Stimulated activated CD4-positive, alpha-beta T cell treated with anti-CD3 and anti-CD28 coated beads, Interleukin-4, amount 100 ng/mL, for 1 hour (primary cell): ENCODE results near the gene CARD10.

ENCODE experiments used
- DNase-seq: peaks from one replicate; pipeline ENCODE4 v3.0.0-alpha.2; 2020

The CARD10 gene, protein sequence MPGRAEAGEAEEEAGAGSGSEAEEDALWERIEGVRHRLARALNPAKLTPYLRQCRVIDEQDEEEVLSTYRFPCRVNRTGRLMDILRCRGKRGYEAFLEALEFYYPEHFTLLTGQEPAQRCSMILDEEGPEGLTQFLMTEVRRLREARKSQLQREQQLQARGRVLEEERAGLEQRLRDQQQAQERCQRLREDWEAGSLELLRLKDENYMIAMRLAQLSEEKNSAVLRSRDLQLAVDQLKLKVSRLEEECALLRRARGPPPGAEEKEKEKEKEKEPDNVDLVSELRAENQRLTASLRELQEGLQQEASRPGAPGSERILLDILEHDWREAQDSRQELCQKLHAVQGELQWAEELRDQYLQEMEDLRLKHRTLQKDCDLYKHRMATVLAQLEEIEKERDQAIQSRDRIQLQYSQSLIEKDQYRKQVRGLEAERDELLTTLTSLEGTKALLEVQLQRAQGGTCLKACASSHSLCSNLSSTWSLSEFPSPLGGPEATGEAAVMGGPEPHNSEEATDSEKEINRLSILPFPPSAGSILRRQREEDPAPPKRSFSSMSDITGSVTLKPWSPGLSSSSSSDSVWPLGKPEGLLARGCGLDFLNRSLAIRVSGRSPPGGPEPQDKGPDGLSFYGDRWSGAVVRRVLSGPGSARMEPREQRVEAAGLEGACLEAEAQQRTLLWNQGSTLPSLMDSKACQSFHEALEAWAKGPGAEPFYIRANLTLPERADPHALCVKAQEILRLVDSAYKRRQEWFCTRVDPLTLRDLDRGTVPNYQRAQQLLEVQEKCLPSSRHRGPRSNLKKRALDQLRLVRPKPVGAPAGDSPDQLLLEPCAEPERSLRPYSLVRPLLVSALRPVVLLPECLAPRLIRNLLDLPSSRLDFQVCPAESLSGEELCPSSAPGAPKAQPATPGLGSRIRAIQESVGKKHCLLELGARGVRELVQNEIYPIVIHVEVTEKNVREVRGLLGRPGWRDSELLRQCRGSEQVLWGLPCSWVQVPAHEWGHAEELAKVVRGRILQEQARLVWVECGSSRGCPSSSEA

GRCh38 chr22:37519268-37520195 is at the start of gene CARD10:
TSS of gene CARD10 (minus strand) at chr22:37519415. CDS start at chr22:37519200, 215 bp downstream.
- DNase-seq = no peak

DNA sequence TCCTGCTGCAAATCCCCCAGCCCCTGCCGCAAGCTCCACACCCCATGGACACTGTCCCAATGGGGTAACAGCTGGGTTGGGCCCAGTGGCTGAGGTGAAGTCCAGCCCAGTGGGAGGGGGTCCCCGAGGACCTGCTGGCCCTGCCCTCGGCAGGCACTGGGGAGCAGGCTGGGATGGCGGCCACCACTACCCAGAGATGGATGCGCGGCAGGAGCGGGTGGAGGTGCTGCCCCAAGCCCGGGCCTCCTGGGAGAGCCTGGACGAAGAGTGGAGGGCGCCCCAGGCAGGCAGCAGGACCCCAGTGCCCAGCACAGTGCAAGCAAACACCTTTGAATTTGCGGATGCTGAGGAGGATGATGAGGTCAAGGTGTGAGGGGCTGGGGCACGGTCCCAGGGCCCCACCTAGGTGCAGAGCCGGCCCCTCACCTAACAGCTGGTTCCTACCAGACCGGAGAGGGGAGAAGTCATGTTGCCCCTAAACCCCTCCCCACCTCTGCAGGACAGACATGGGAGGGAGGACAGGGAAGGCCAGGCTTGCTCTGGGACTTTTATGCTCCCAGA is 49.3 kb upstream of the CARD10 start:
- no peak for DNase-seq

DNA sequence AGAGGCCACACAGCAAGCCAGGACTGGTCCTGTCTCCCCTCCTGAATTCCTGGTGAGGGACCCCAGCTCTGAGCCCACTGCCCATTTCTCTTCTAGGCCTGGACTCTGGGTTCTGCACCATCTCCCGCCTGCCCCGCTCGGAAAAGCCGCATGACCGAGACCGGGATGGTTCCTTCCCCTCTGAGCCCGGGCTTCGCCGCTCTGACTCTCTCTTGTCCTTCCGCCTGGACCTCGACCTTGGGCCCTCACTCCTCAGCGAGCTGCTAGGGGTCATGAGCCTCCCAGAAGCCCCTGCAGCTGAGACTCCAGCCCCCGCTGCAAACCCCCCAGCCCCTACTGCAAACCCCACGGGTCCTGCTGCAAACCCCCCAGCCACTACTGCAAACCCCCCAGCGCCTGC is 48.8 kb upstream of the CARD10 start:
- no peak for DNase-seq

DNA sequence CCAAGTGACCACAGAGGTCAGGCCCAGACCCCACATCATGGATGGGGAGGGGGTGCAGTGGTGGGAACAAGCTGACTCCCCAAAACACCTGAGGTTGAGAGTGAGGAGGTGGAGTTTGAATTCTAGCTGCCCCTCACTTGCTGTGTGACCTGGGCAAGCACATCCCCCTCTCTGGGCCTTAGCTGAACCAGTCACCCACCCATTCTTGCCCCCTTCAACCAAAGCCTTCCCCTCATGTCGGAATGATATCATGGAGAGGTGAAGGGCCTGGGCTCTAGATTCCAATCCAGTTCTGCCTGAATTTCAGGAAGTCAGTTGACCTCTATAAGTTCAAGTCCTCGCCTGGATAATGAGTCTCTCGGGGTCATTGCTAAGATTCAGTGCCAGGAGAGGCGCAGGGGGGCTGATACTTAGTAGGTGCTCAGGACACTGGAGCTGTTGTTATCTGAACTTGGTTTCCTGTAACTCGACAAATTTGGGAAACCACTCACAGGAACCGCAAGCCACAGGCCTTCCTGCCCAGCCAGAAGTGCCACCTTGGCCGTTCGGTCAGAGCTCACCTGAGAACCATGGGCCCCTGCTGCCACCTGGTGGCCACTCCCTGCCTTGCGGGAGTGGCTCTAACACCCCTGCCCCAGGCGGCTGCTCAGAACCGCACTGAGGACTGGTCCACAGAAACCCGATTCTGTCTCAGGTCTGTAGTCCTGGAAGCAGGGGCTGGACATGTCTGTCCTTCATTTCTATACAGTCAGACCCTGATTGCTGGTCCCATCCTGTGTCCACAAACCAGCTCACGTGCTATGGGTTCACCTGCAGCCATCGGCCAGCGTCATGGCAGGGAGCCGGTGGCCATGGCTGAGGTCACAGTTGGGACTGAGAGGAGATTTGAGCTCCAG is 47.9 kb upstream of the CARD10 start:
- peak; percentile 88 for DNase-seq

DNA sequence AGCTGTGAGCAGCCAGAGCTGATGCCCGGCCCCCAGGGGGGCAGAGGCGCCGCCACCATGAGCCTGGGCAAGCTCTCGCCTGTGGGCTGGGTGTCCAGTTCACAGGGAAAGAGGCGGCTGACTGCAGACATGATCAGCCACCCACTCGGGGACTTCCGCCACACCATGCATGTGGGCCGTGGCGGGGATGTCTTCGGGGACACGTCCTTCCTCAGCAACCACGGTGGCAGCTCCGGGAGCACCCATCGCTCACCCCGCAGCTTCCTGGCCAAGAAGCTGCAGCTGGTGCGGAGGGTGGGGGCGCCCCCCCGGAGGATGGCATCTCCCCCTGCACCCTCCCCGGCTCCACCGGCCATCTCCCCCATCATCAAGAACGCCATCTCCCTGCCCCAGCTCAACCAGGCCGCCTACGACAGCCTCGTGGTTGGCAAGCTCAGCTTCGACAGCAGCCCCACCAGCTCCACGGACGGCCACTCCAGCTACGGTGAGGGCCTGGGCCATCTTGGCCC is 47.2 kb upstream of the CARD10 start:
- DNase-seq = peak; percentile 25

GRCh38 chr22:37565830-37566229 is 46.6 kb upstream of the CARD10 start:
- DNase-seq = no peak

GRCh38 chr22:37564111-37564711 is 45.0 kb upstream of the CARD10 start:
- no peak for DNase-seq

DNA sequence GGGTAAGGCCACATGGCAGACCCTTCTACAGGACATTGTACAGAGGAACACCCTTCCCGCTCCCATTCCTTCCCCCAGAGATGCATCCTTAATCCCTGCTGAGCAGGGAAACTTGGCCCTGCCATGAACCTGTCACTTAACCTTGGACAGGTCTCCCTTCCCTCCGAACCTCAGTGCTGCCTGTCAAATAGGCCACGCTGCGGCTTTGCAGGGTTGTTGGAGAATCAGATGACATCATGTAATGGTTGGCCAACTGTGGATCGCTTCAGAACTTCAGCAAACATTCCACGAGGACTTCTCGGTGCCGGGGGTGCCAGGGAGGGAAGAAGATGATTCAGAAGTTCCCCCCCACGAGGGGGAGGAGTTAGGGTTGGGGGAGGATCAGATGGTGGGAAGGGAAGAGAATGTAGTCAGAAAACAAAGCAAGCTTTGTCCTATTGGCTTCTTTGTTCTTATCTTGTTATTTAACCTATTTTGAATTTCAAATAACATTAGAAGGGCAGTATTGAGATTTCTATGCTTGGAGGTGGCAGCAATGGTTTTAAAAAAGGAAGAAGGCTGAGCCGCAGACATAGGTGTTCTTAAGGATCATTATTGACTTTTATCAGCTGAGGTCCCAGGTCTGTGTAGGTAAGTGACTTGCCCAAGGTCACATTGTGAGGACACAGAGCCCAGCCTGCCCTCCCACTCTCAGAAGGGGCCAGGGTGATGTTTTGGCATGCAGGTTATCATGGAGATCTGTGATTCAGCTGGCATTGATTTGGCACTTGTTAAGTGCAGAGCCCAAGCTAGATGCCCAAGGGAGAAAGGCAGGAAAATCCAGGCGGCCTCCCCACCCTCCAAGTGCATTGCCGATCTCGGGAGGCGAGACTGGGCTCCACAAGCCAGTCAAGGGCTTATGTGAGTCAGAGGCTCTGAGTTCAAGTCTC is 44.2 kb upstream of the CARD10 start:
- DNase-seq = no peak

GRCh38 chr22:37562049-37562875 is 43.0 kb upstream of the CARD10 start:
- DNase-seq = no peak

DNA sequence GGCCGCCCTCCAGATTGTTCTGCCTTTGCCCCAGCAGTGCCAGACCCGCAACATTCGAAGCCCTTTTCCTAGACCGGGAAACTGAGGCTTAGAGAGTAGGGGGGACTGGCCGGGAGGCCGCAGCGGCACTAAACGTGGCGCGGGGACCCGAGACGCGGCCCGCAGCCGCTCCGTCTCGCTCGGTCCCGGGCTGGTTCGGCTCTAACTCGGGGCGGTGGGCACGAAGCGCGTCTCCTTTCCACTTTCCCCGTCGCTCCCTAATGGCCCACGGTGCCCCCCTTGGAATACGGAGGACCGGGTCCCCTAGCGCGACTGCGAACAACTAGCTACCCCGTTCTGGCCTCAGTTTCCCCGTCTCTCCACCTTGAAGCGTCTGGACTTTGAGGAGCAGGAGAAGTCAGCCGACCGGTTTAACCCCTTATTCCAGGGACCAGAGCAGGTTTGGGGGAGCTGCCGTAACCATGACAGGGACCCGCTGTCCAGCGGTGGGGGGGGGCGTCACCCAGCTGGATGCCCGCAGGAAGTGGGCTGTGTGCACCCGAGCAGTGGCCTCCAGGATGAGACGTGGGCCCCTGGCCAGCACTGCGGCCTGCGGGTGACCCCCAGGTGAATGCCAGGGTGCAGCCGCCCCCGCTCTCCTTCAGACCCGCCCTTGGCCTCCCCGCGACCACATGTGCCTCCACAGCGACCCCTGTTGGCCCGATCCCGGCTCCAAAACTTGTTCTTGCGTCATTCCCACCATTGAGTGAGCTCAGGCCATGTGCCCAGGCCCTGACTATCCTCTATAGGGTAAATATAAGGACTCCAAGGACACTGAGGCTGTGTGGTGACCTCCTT is 42.2 kb upstream of the CARD10 start:
- DNase-seq = peak; percentile 86

DNA sequence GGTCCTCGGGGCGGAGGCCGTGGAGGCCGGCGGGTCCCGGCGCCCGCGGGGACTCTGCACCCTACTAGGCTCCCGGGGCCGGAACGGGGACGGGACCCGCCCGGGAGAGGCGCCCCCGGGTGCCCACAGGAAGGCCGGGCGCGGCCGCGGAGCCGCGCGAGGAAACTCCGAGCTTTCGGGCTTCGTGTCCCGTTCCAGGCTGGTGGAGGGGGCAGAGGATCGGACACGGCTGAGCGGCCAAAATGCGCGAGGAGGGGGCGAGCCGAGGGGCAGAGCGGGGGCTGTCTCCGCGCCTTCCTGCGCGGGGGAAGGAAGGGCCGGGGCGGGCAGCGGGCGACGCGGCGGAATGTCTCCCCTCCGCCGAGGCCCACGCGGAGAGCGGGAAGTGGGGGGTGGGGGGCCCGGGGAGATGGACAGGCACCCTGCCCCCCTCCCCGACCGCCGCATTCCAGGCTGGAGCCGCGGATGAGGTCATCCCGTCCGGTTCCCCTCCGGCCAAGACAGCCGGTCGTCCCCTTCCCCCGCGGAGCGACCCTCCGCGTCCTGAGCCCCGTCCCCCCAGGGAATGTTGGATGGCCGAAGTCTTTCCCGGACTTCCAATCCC is 41.5 kb upstream of the CARD10 start:
- no peak for DNase-seq

DNA sequence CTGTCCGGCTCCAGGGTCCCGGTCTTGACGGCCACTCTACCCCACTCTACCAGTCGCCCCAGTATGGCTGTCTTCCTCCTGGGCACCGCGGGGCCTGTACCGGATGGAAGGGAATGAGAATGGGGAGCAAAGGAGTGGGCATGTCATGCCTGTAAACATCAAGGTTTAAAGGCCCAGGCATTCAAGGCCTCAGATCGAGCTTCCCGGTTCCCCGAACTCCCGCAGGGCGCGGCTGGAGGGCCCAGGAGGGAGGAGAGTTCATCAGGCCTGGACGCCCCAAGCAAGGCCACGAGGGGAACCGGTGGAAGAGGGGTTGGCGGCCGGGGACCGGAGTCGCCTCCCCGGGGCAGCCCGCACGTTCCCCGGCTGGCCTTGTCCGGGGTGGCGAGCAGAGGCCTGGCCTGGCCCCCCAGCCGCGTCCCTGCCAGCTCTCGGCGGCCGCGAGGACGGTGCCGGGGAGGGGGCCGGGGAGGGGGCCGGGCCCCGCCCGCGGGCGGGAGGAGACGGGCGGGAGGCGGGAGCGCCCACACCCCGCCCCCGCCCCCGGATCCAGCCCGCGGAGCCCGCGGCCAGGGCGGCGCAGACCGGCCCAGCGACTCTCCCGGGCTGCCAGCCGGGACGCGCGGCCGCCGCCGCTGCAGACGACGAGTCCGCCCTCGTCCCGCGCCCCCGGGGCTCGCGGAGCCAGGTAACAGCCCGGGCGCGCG is 40.8 kb upstream of the CARD10 start, which contains the start of gene CDC42EP1:
CDC42EP1 (plus strand) TSS at position 580 of the 707 bp plus-strand sequence. CDS start 5,870 bp downstream, outside the sequence.
- DNase-seq = no peak

GRCh38 chr22:37559521-37559900 is 40.3 kb upstream of the CARD10 start:
- DNase-seq = no peak

GRCh38 chr22:37558815-37559214 is 39.6 kb upstream of the CARD10 start:
- DNase-seq = no peak

DNA sequence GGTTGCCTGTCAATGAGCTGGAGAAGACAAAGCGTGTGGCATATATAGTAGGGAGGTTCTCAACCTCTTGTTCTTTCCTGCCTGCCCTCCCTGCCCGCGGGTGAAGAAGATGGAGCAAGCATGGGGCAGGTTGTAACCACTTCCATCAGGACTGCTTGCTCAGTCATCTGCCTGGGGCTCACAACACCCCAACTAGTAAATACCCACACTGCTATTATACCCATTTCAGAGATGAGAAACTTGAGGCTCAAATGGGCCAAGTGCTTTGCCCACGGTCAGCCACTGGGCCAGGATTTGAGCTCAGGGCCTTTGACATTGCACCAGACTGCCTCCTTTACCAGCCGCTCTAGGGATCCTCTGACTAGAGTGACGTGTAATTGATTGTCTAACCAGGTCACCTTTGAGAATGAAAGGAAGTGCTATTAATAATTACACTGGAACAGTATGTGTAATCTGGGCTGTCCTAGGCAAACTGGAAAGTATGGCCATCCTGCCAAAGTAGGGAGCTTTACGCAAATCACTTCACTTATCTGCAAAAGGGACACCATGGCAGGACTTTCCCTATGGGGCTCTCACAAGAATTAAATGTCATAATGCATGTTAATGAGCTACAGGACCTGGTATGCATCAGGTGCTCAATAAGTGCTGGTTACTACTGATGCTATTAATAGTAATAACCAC is 38.2 kb upstream of the CARD10 start:
- no peak for DNase-seq
